IPS DF 4.7 (cell line): ENCODE data around the gene PLXND1.

Experiments
- DNase-seq: peaks from one replicate; pipeline ENCODE4 v3.0.0-alpha.2; 2013; ENCODE audit warnings: low spot score; ENCODE audit errors: extremely low read depth

PLXND1 gene

GRCh38 chr3:129585949-129586657, 20.4 kb downstream of the PLXND1 start:
- DNase-seq: no peak

GRCh38 chr3:129584631-129585030, 21.8 kb downstream of the PLXND1 start:
- DNase-seq: no peak

- DNase-seq: no peak
Observed at GRCh38 chr3:129583289-129583688, 23.2 kb downstream of the PLXND1 start.

GRCh38 chr3:129582799-129583198, 23.7 kb downstream of the PLXND1 start:
- no peak for DNase-seq

GRCh38 chr3:129581623-129582022, 24.9 kb downstream of the PLXND1 start:
- DNase-seq: no peak

GRCh38 chr3:129579991-129580390, 26.5 kb downstream of the PLXND1 start:
- DNase-seq: no peak

- DNase-seq: no peak
Observed at GRCh38 chr3:129577925-129578786, 28.3 kb downstream of the PLXND1 start.

- no peak for DNase-seq
Observed at GRCh38 chr3:129577366-129577765, 29.1 kb downstream of the PLXND1 start.

GRCh38 chr3:129576514-129577352, 29.7 kb downstream of the PLXND1 start:
- DNase-seq: no peak

GRCh38 chr3:129575997-129576384, 30.5 kb downstream of the PLXND1 start:
- DNase-seq: no peak

GRCh38 chr3:129575233-129575996, 31.1 kb downstream of the PLXND1 start:
- DNase-seq: no peak

- DNase-seq: no peak
Observed at GRCh38 chr3:129574206-129574605, 32.3 kb downstream of the PLXND1 start.

- DNase-seq: no peak
Observed at GRCh38 chr3:129573493-129573892, 33.0 kb downstream of the PLXND1 start.

- no peak for DNase-seq
Observed at GRCh38 chr3:129572603-129573002, 33.9 kb downstream of the PLXND1 start.

- no peak for DNase-seq
Observed at GRCh38 chr3:129571605-129572547, 34.6 kb downstream of the PLXND1 start.

- no peak for DNase-seq
Observed at GRCh38 chr3:129569856-129570255, 36.6 kb downstream of the PLXND1 start.

GRCh38 chr3:129567939-129568338, 38.5 kb downstream of the PLXND1 start:
- no peak for DNase-seq

- DNase-seq: no peak
Observed at GRCh38 chr3:129567176-129567705, 39.2 kb downstream of the PLXND1 start.

- DNase-seq: no peak
Observed at GRCh38 chr3:129565902-129566301, 40.6 kb downstream of the PLXND1 start.
